ENCODE measurements around the gene CDC14B.
A peak's percentile ranks its signal among the peaks of the same experiment; 100 is the strongest.
"Not testable (repeated sequence)": the region's sequence is repeated elsewhere in the genome, so short reads cannot be mapped to it uniquely, and the experiment has no call there.

The CDC14B gene

GRCh38 chr9:96621618-96622017, 2.0 kb upstream of the CDC14B start:
- DNase-seq: no peak

GRCh38 chr9:96620832-96621269, 1.2 kb upstream of the CDC14B start:
- DNase-seq: no peak

DNA sequence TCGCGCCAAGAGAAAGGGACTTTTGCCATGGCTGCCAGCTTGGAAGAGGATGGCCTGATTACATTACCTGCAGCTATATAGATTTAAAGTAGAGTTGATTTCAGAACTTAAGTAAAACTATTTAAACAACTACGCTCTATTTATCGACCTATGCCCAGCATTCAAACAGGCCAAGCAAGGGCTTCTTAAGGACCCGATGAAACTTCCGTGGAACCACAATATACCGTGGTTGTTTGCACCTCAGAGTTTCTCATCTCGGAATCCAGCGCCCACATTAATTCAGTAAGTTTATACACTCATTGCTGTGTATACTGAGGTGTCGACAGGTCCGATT, 505 bp upstream of the CDC14B start:
- DNase-seq: no peak

DNA sequence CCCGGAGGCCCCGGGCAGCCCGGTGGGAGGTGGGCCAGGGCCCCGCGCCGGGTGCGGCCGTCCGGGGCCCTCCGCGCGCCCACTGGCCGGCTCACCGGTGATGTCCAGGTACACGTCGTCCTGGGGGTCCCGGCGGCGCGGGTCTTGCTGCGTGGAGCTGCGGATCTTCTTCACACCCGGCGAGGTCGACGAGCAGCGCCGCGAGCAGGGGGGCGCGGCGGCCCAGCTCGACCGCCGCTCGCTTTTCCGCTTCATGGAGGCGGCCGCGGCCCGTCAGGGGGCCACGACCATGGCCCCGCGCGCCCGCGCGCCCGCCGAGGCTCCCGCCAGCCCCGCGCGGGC, 548 bp downstream of the CDC14B start:
- no peak for DNase-seq

DNA sequence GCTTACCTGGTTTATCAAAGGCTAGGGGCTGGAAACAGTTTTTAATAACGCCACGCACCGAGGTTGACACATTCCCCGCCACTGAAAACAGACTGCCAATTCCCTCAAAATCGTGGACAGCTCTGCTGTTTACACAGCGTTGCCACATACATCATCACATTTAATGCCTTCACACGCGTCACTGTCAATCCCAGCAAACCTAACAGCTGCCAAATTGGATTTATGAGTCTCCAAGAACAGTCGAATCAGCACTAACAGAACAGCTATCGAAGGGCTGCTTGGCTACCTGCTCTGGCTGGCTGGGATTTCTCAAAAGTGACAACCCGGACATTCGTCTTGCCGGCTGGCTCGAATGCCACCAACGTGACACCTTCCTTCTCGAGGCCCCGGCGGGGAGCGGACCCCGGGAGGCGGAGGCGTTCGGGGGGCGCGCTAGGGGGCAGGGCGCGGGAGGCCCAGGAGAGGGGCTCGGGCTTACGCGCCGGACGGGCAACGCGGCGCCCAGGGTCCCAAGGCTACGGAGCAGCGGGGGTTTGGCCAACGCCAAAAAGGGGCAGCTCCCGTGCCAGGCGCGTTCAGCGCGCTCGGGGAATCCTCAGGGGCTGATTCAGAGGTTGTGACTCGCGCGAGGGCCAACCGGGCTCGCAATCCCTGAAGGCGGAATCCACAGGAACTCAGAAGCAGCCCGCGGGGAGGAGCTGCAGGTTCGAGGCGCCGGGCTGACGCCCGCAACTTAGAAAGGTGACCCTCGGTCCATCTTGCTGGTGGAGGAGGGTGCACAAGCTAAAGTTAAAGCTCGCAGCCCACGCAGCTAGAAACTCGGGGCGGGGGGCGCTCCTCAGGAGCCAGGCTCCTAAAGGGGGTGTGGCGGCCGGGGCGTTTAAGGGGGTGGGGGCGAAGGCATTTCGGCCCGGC, 1.2 kb downstream of the CDC14B start:
- DNase-seq: no peak

- no peak for DNase-seq
Measured at GRCh38 chr9:96617439-96618185, 2.0 kb downstream of the CDC14B start.

DNA sequence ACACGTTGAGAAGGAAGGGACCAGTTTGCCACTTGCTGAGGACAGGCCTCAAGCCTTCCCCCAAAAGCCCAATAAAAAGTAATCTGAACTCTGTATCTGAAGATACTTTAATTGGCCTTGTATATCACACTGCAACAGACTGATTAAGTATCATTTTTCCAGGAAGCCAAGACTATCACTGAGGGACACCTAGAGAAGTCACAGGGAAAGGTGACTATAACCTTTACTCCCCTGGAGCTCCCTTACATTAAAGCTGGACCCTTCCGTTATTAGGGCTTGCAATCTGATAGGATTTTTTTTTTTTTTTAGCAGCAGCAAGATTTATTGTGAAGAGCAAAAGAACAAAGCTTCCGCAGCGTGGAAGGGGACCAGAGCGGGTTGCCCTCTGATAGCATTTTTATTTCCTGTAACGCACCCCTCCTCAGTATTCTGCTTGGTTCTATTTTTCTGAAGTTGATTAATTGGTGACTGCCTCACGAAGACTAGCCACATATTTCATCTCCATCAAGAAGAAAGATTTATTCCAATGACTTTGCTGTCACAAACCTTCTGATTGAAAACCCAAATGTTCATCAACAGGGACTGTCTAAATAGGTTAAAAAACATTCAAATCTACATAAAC, 2.7 kb downstream of the CDC14B start:
- DNase-seq: no peak

DNA sequence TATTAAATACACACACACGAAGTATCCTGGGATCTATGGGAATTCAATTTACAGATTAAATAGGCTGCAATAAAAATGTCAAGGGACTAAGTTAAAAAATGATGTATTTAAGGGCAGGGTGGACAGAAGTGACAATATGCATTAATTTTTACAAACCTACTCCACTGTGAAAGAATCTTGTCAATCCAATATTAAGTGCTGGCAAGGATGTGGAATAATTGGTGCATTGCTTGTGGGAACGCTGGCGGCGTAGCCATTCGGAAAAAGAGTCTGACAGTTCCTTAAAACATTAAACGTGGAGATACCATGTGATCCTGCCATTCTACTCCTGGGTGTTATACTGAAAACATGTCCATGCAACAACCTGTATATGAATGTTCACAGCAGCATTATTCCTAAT, 4.2 kb downstream of the CDC14B start:
- DNase-seq: no peak

- DNase-seq: not testable (repeated sequence)
Measured at GRCh38 chr9:96614664-96615063, 5.0 kb downstream of the CDC14B start.

- no peak for DNase-seq
Measured at GRCh38 chr9:96612966-96613589, 6.6 kb downstream of the CDC14B start.

GRCh38 chr9:96612105-96612965, 7.3 kb downstream of the CDC14B start:
- DNase-seq: peak; percentile 25

DNA sequence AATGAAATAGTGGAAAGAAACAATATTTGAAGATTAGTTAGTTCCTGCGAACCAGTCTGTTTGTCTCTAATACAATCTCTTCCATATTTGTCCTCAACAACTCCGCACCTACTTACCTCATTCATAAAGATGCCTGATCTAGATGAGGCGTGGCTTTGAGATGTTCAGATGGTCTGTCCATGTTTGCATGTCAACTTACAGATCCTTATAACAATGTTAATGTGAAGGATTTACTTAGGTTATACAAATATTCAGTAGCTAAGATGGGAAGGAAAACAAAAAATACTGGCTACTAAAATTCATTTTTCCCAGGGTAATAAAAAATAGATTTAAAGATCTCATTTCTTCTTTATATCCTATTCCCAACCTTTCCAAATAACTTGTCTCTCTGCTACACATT, 8.3 kb downstream of the CDC14B start:
- no peak for DNase-seq

DNA sequence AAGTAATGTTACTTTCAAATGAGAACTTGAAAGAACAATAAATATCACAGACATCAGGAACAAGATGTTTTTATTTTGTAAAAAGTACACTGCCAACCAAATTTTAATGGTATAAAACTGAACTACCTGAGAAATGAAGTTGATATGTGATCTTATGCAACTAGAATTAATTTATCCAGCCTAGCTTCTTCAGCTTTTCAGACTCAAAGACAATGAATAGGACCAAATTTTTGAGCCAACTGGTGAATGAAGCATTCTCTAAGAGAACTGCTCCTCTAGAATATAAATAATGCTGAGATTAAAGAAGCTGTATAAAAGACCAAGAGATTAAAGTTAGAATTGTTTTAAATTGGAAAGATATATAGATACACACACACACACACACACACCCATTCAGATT, 9.9 kb downstream of the CDC14B start:
- DNase-seq: no peak

GRCh38 chr9:96607971-96608370, 11.7 kb downstream of the CDC14B start:
- no peak for DNase-seq

DNA sequence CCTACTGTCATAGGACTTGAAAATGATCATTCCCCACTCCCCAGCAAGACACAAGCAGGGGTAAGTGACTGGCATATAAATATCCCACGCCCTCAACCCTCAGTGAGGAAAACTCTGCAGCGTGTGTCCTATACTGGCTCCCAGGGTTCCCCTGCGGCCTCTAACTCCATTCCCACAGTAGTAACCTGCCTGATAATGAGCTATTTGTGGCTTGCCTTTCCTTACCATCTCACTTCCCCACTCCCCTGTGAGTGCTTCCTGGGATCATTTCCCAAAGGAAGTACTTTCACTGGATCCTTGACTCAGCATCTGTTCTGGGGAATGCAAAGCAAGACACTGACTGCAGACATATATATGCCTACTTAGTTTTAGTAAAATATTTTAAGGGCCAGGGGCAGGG, 14.3 kb downstream of the CDC14B start:
- no peak for DNase-seq

DNA sequence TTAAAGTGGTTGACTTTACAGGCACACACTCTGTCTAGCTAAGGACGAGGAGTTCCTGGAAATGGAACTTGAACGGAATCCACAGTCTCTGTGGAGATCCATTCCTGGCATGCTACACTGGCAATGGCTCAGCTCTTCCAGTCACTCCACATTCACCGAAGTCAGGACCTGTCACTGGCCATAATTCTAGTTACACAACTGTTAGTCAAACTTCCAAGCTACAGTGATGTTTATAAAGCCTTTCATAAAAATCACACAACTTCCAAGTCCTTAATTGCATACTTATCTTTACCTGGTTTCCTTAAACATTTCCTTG, 15.7 kb downstream of the CDC14B start:
- no peak for DNase-seq

GRCh38 chr9:96603305-96604003, 16.2 kb downstream of the CDC14B start:
- no peak for DNase-seq

DNA sequence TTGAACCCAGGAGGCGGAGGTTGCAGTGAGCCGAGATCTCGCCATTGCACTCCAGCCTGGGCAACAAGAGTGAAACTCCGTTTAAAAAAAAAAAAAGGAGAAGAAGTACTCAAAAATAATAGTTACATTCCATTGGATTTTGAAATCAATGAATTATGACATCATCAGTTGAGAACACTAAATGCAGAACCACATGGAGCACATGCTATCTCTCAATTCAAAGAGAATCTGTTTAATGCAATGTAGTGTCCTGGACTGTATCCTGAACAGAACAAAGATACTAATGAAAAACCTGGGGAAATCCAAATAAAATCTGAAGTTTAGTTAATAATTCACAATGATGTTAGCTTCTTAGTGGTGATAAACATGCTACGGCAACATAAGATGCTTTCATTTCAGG, 20.3 kb downstream of the CDC14B start:
- DNase-seq: no peak

DNA sequence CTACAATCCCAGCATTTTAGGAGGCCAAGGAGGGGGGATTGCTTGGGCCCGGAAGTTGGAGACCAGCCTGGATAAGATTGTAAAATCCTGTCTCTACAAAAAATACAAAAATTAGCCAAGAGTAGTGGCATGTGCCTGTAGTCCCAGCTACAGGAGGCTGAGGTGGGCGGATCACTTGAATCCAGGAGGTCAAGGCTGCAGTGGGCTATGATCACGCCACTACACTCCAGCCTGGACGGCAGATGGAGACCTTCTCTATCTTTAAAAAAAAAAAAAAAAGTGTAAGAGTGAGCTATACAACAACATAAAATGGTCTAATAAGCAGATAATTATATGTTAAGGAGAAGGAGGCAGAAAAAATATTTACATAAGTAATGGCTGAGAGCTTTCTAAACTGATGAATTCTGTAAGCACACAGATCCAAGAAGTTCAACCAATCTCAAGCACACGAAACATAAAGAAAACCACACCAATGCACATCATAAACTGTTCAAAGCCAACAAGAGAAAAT, 23.0 kb downstream of the CDC14B start:
- no peak for DNase-seq

GRCh38 chr9:96587338-96588315, 32.0 kb downstream of the CDC14B start:
- no peak for DNase-seq

DNA sequence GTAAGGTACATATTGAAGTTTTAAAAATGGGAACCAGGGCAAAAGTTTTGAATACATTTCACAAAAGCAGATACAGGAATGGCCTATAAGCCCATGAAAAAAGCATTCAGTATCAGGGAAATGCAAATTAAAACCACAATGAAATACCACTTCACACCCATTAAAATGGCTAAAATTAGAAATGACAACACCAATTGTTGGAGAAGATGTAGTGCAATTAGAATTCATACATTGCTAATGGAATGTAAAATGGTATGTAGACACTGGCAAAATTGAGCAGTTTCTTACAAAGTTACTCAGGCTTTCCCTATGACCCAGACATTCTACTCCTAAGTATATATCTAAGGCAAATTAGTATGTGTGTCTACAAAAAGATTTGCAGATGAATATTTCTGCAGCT, 34.2 kb downstream of the CDC14B start:
- no peak for DNase-seq

Measured in DMS79 (cell line).